ENCODE data around the gene EPHA6.
"Not testable (repeated sequence)": the region's sequence is repeated elsewhere in the genome, so short reads cannot be mapped to it uniquely, and the experiment has no call there.

EPHA6 gene

DNA sequence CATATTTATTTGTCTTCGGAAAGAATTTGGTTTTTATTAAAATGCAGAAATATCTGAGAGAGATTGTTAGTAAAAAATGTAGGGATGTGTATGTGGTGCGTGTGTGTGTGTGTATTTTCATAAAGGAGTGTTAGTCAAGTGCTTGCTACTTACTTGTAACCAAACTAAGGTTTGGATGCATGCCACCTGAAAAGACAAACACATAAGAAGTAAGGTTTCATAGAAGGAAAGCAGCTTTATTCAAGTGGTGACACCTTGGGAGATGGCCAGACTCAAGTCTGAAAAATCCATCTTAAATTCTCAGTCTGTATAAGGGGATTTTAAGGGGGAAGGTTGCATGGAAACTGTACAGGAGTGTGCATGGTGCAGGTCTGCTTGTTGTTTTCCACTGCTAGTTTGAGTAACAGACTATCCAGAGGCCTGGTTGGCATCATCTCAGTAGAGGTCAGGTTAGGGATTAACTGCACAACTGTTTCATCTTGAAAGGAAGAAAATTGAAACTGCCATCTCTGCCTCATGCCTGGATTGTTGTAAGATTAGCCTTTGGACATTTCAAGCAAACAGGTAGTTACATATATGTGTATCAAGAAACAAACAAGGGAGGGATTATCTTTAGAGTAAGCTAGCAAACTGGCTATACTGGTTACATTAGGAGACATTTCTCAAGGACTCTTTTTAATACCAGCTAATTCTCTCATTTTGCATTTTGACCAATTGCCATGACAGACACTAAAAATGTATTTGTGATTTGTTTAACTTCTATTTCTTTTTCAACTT, 196.7 kb downstream of the EPHA6 start:
- no peak for DNase-seq (ENCODE audit: extremely low read depth in 1 of 2, low read depth in 1 of 2)

DNA sequence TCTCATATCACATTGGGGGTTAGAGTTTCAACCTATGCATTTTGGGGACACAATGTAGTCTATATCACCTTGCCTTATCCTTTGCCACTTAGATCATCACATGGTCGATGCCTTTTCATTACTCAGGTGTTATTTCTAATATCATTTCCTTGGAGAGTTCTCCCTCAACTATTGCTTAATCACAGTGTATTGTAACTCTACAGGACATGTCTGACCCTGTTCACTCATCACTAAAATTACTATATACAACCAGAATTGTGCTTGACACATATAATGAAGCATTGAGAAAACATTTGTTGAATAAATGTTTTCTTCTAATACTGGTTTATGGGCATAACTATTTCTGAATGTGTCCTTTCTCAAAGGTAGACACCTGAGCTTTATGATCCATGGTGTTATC, 207.4 kb downstream of the EPHA6 start:
- no peak for DNase-seq (ENCODE audit: extremely low read depth in 1 of 2, low read depth in 1 of 2)

DNA sequence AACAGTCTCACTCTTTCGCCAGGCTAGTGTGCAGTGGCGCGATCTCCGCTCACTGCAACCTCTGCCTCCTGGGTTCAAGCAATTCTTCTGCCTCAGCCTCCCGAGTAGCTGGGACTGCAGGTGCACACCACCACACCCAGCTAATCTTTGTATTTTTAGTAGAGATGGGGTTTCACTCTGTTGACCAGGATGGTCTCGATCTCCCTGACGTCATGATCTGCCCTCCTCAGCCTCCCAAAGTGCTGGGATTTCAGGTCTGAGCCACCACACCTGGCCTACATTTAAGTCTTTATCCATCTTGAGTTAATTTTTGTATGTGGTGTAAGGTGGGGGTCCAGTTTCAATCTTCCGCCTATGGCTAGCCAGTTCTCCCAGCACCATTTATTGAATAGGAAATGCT, 211.2 kb downstream of the EPHA6 start:
- not testable (repeated sequence) for DNase-seq (ENCODE audit: extremely low read depth in 1 of 2, low read depth in 1 of 2)

DNA sequence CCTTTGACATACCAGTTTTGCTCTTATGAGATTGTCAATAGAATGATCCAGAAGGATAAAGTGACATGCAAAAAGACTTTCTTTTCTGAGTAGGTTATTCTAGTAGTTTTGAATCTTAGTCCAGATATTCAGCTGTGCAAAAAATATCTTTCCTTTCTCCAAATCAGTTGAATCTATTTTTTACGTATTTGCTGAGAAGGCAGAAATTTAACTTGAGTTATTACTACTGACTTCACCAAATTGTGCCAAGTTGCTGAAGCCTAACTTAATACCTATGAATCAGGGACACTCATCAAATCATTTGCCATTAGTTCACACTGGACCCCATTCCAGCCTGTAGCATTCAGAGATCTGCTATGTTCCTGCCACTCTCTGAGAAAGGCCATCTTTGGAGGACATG, 215.6 kb downstream of the EPHA6 start:
- DNase-seq (ENCODE audit: extremely low read depth in 1 of 2, low read depth in 1 of 2), result no peak

DNA sequence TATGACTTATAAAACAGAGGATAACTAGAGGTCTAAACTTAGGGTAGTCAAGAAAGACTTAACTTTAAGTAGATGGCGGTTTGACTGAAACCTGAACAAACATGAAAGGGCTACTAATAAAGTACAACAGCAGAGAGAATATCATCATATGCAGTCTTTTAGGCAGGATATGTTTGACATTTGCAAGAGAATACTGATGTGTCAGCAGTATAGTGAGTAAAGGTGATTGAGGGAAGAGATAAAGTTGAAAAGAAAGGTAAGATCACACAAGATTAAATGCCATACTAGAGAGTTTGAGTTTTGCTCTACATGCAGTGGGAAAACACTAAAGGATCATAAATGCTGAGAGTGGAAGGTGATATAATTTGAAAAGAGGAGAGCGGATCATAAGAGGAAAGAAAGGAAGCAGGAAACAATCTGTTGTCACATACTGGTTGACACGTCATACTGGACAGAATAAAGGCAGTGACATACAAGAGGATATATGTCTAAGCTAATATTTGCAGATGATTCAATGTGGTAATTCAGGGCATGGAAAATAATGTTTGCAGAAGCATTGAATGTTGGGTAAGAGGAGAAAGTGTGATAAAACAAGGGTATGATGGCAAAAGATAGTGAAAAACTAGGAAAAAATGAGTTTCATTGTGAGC, 223.0 kb downstream of the EPHA6 start:
- no peak for DNase-seq (ENCODE audit: extremely low read depth in 1 of 2, low read depth in 1 of 2)

DNA sequence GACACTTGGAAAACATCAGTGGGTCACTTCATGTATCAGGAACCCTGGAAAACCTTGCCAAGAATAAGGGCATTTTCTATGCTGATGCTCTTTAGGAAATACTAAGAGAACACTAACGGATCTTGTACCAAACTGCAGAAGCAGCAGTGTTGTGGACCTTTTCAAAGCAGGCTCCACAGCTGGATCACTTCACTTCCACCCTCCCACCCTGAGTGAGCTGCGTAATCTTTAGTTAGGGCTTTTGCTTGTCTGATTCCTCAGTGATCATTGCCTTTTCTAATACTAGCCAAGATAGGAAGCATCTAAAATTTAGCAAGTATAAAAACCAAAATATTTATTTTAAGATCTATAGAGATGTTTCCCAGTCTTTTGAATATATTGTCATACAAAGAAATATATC, 229.0 kb downstream of the EPHA6 start:
- no peak for DNase-seq (ENCODE audit: extremely low read depth in 1 of 2, low read depth in 1 of 2)

DNA sequence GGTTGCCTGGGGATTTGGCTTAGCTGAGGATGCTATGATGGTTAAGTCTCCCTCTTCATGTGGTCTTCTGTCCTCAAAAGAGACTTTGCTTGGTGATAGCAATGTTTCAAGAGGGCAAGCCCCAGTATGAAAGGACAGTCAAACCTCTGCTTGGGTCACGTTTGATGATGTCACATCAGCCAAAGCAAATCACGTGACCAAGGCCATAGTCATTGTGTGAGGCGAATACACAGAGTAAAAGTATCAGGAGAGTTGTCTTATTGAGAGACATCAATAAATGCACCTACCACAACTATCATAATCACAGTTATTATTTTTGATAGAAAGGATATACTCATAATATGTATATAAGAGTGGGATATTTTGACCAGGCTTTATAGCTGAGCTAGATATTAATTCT, 243.0 kb downstream of the EPHA6 start:
- no peak for DNase-seq (ENCODE audit: extremely low read depth in 1 of 2, low read depth in 1 of 2)

DNA sequence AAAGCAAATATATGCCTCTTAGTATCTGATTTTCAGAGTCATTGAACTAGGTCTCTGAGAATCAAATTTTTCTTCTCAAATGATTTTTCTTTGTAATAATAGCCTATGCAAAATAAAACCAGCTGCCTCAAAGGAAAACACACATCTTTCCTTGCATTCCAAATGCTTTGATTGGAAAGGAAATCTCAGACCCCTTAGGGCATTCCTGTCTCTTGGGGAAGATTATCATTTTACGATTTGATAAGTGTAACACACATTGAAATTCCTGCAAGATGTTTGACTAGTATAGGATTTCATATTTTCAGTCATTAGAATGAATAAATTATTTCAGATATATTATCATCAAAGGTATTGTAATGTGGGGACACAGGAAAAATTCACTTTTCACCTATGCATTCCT, 244.8 kb downstream of the EPHA6 start:
- DNase-seq (ENCODE audit: extremely low read depth in 1 of 2, low read depth in 1 of 2), result no peak

DNA sequence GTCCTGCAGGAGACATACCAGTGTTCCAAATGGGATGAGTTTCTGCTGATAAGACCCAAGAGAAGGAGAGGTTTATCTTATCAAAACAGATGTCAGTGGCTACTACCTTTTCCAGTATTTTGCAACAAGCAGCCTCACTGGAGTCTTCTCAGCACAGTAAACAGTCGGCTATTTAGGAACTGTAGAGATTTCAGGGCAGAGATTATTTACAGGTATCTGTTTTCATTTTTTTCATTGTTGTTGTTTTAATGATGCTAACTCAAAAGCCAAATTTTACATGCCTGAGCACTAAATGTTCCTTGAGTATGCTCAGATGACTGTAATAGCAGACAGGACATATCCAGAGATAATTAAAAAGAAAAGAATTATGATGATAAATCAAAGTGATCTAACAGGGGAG, 252.1 kb downstream of the EPHA6 start:
- DNase-seq (ENCODE audit: extremely low read depth in 1 of 2, low read depth in 1 of 2), result no peak

DNA sequence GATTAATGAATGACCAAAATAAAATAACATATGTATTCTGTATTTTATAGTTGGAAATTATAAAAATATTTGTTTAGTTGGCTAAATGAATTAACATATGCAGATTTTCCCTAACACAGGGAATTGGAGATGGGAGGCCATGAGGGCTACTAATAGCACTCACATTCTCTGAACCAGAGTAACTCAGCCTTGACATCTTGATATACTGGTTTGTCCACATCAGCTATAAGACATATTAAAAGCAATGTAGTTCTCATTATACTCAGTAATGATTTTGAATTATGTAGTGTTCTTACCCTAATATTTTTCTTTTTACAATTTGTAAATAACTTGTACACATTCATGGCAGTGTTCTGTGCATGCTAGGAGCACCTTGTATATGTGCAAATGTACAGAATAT, 255.9 kb downstream of the EPHA6 start:
- no peak for DNase-seq (ENCODE audit: extremely low read depth in 1 of 2, low read depth in 1 of 2)

DNA sequence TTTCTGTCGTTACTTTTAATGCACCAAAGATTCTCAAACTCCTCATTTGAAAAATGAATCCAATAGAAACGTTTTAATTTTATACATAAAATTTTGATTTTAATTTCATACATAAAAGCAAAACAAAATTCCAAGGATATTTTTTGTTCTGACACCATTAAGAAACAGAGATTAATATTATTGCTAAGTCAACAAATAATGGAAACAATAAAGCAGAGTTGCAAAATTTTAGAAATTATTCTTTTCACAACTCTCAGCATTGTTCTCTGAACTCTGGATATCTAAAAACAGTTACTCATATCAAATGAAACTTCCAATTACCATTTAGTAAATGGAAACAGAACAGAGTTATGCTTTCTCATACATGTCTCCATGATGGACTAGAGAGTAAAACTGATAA, 260.2 kb downstream of the EPHA6 start:
- no peak for DNase-seq (ENCODE audit: extremely low read depth in 1 of 2, low read depth in 1 of 2)

DNA sequence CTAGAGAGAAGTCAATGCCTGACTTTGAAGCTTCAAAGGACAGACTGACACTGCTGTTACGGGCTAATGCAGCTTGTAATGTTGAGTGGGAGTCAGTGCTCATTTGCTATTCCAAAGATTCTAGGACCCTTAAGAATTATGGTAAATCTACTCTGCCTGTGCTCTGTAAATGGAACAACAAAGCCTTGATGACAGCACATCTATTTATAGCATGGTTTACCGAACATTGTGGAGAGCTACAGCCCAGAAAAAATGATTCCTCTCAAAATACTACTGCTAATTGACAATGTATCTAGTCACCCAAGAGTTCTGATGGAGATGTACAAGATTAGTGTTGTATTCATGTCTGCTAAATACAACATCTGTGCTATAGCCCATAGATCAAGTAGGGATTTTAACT, 262.3 kb downstream of the EPHA6 start:
- no peak for DNase-seq (ENCODE audit: extremely low read depth in 1 of 2, low read depth in 1 of 2)

DNA sequence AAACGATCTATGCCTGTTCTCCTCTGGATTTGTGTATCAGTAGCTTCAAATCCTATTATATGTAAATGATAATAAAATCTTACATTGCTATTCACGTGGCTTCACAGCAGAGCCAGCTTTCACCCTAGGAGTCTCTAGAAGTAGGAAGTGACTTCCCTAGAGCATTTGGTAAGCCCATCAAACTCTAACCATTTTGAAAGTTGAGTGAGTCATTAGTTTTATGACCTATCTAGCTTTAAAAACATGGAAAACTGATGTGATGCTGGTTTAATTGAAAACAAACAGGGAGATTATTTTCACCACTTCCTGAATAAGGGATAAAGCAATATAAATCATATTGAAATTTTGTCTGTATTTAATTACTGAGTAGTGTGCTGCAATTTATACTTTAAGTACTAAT, 275.2 kb downstream of the EPHA6 start:
- no peak for DNase-seq (ENCODE audit: extremely low read depth in 1 of 2, low read depth in 1 of 2)

DNA sequence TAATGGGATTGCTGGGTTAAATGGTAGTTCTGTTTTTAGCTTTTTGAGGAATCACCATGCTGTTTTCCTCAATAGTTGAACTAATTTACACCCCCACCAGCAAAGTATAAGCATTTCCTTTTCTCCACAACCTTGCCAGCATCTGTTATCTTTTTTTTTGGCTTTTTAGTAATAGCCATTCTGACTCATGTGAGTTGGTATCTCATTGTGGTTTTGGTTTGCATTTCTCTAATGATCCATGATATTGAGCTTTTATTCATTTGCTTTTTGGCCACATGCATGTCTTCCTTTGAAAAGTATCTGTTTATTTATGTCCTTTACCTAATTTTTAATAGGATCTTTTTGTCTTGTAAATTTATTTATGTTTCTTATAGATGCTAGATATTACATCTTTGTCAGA, 288.2 kb downstream of the EPHA6 start:
- DNase-seq (ENCODE audit: extremely low read depth in 1 of 2, low read depth in 1 of 2), result no peak

DNA sequence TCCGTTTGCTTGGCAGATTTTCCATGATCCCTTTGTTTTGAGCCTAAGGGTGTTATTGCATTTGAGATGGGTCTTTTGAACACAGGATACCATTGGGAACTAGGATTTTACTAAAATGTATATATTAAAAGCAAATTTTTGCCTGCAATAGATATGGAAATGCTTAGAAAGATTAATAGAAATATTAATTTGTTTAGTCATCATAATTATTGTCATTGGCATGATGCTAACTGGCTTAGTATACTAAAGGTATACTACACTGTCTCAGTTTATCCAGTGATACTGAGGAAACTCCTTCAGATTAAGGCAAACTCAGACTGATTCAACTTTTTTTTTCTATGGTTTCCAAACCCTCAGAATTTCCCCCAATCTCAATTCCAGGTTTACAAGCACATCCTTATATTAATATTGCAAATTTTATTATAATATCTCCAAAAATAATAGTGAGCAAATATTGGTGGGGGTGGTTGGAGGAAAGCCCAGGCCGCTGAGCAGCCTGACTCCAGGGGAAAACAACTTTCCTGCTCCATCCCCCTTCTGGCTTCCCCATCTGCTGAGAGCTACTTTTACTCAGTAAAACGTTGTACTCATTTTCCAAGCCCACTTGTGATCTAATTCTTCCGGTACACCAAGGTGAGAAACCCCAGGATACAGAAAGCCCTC, 291.7 kb downstream of the EPHA6 start:
- DNase-seq (ENCODE audit: extremely low read depth in 1 of 2, low read depth in 1 of 2), result no peak

DNA sequence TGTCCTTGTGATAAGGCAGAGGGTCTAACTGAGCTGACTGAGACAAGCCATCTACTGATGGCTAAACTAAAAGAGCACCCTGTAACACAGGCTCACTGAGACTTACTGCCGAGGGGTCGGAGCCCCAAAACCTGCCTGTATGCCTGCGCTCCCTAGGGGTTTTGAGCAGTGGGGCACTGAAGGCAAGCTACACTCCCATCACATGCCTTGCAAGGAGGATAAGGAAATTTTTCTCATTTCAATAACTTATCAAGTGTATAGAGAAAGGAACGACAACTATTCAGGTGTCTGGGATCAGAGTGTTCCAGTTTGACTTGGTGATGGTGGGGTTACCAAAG, 292.2 kb downstream of the EPHA6 start:
- no peak for DNase-seq (ENCODE audit: extremely low read depth in 1 of 2, low read depth in 1 of 2)

DNA sequence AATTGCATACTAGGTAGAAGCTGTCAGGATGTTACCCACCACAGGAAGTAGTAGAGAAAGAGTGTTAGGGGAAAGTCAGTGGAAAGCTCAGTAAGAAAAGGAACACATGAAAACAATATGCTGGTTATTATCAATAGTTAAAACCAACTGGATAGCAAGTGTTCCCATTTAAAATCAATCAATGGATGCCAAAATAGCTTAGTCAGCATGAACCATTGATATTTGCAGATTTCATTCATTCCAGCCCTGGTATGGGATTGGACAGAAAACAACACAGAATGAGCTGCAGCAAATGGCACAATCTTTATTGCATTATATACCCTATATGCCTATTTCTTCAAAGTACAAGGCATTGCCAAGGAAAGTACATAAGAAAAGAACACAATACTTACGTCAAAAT, 293.7 kb downstream of the EPHA6 start:
- no peak for DNase-seq (ENCODE audit: extremely low read depth in 1 of 2, low read depth in 1 of 2)

DNA sequence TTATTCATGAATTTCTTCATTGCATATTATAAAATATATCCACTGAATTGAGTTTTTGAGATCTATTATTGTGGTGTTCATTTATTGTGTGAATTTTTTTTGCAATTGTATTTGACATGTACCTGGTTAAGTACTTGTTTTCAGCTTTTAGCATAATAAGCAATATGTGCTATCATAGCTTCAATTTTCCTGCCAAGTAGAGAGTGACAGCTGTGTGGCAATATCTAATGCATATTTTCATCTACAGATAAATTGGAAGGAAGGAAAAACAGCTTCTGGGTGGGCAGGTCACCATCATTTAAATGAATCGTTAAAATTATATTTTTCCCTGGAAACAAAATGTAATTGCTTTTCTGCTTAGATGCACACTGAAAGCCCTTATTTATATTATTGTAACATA, 296.9 kb downstream of the EPHA6 start:
- DNase-seq (ENCODE audit: extremely low read depth in 1 of 2, low read depth in 1 of 2), result no peak

DNA sequence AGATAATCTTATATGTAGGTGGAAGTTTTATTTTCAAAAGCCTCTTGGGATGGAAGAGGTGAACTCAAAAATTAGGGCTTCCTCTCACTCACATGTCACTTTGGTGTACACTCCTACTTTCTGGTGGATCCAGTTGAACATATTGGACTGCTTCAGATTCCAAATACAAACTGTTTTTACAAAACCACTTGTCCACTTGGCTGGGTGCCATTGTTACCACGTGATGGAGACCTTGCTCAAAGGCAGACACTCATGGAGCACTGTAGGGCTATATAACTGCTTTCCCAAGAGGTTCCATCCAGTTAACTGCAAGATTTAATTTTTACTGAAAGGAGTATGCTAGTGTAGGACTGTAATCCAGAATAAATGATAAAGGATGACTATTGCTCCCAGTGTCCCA, 307.0 kb downstream of the EPHA6 start:
- no peak for DNase-seq (ENCODE audit: extremely low read depth in 1 of 2, low read depth in 1 of 2)

DNA sequence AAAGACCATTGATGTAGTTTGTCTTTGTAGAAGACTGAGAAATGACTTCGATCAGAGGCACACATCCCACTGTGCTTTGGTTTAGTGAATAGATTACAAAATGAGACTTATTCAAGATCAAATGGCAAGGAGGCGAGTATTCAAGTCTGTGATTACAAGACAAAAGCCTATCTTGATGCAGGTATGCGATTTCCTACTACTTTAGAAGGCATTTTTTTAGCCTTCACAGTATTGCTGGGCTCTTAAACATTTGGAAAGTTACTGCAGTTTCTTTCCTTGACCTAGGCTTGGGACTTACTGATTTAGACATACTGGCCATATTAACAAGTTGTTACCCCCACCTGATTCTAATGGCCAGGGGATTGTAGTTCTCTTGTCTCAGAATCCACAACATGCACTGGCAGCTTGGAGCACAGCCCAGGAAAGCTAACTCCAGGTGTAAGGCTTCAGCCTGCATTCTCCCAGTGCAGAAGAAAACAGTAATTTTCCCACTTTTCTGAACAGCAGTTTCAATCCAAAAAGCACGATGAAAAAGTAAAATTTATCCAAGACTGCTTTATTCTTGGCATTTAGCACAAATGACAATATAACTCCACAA, 311.6 kb downstream of the EPHA6 start:
- DNase-seq (ENCODE audit: extremely low read depth in 1 of 2, low read depth in 1 of 2), result no peak

DNA sequence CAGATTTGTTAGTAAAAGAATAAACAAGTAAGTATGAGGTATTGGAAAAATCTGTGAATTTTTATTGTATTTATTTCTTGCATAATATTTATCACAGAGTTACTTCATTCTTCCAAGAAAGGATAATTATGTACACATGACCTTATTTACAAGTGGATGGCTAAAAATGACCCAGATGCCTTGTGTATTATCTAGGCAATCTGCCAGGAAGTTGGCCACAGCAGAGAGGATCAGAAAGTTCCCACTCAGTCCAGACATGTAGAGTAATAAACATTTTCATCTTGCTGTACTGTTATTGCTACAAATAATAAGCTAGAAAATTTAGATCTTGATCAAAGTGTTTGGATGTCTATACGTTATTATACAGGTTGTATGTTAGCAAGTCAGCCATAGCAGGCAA, 317.1 kb downstream of the EPHA6 start:
- DNase-seq (ENCODE audit: extremely low read depth in 1 of 2, low read depth in 1 of 2), result no peak

DNA sequence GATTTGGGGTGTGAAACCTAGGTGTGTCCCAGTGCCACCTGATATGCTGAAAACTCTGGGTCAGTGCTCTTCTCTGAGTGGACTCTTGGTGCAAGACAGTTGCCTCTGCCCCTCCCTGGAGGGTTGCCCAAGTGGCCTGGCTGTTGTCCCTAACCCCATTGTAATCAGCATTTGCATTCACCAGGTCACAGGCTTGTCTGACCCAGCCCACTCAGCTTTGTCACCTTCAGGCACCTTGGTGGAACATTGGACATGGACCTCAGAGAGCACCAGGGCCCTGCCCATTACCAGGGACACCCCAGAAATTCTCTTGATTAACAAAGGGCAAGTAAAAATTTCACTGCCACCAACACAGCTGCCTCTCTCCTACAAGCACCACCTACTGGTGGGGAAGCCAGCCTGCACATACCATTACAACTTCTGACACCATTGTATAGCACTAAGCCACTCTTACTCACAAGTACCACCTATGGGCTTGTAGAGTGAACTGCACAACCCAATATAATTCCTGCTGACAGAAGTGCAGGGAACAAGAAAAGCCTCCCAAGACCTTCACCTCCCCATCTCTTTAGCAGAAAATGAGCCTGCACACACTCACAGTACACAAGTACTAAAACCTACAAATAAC, 324.6 kb downstream of the EPHA6 start:
- DNase-seq (ENCODE audit: extremely low read depth in 1 of 2, low read depth in 1 of 2), result no peak

Measured in activated CD8-positive, alpha-beta memory T cell treated with anti-CD3 and anti-CD28 coated beads for 1 hour (primary cell).